Activated CD4-positive, alpha-beta T cell treated with anti-CD3 and anti-CD28 coated beads, Interleukin-2, Interleukin-4, amounts not matched to agents 100 ng/mL and 50 ng/mL, durations not matched to agents 16 hours and 8 hours (primary cell): ENCODE results near the gene TPT1.
"Not testable (repeated sequence)": the region's sequence is repeated elsewhere in the genome, so short reads cannot be mapped to it uniquely, and the experiment has no call there.

Experiments
- DNase-seq: peaks from one replicate; pipeline ENCODE4 v3.0.0-alpha.2; 2020; ENCODE audit warnings: low spot score

Gene TPT1

GRCh38 chr13:45301263-45301662 lies 39.7 kb downstream of the TPT1 start:
- no peak for DNase-seq

- no peak for DNase-seq
Observed at GRCh38 chr13:45300190-45300985, 40.6 kb downstream of the TPT1 start.

GRCh38 chr13:45299194-45299593 lies 41.8 kb downstream of the TPT1 start:
- DNase-seq, result no peak

GRCh38 chr13:45298550-45298949 lies 42.4 kb downstream of the TPT1 start:
- DNase-seq, result not testable (repeated sequence)

GRCh38 chr13:45298206-45298505 lies 42.8 kb downstream of the TPT1 start:
- no peak for DNase-seq

- DNase-seq, result no peak
Observed at GRCh38 chr13:45297456-45298205, 43.4 kb downstream of the TPT1 start.

GRCh38 chr13:45296259-45296658 lies 44.7 kb downstream of the TPT1 start:
- no peak for DNase-seq

GRCh38 chr13:45295536-45295935 lies 45.4 kb downstream of the TPT1 start:
- DNase-seq, result no peak

GRCh38 chr13:45292176-45292575 lies 48.8 kb downstream of the TPT1 start:
- no peak for DNase-seq

- no peak for DNase-seq
Observed at GRCh38 chr13:45289936-45290563, 50.9 kb downstream of the TPT1 start.
